NT2/D1 (cell line): ENCODE results near the gene AKR1C4.
"Not testable (repeated sequence)": the region's sequence is repeated elsewhere in the genome, so short reads cannot be mapped to it uniquely, and the experiment has no call there.

Source experiments
- SUZ12 ChIP-seq: IDR thresholded peaks from 2 replicates; pipeline ENCODE4 v1.6.1; 2011; ENCODE audit not compliant: insufficient read length, insufficient read depth; ENCODE audit errors: extremely low read depth
- YY1 ChIP-seq: IDR thresholded peaks from 2 replicates; pipeline ENCODE4 v1.6.1; 2011; ENCODE audit not compliant: insufficient read length, insufficient read depth
- ZNF274 ChIP-seq: IDR thresholded peaks from 2 replicates; pipeline ENCODE4 v1.6.1; 2011; ENCODE audit warnings: mild to moderate bottlenecking, low read depth, low read length

GRCh38 chr10:5210261-5210660 is 13.6 kb downstream of the AKR1C4 start:
- not testable (repeated sequence) for TF ChIP-seq ZNF274, SUZ12, YY1
